Activated CD8-positive, alpha-beta T cell treated with anti-CD3 and anti-CD28 coated beads for 36 hours (primary cell): ENCODE measurements around the gene QRSL1. TPM values are rescaled to one million over a fixed set of nuclear protein-coding genes. Genes with fewer than 3 reads are reported as not detected.

ENCODE experiments used
- ATAC-seq: fragments of 200-7000 bp; cut with Tn5 transposase; one replicate; pipeline ENCODE4 v1.10.0; 2021; ENCODE audit warnings: mild to moderate bottlenecking, moderate library complexity
- CTCF ChIA-PET: fragments of 350-600 bp; sonication (Branson Sonifier 250); formaldehyde crosslinking; loops from one replicate; lab custom pipeline; 2021; ENCODE audit warnings: antibody characterized with exemption; lab: Charles Lee
- POLR2A ChIA-PET: fragments of 350-600 bp; sonication (Branson Sonifier 250); formaldehyde crosslinking; loops from one replicate; lab custom pipeline; 2021; ENCODE audit warnings: antibody characterized with exemption; lab: Charles Lee
- DNase-seq: peaks from one replicate; pipeline ENCODE4 v3.0.0-alpha.2; 2020
- H3K27ac Mint-ChIP-seq: one replicate; pipeline ENCODE4 v1.8.0; 2021; ENCODE audit warnings: mild to moderate bottlenecking, mixed read lengths
- H3K27me3 Mint-ChIP-seq: one replicate; pipeline ENCODE4 v1.8.0; 2021; ENCODE audit warnings: mixed read lengths
- H3K36me3 Mint-ChIP-seq: one replicate; pipeline ENCODE4 v1.8.0; 2021; ENCODE audit warnings: low read depth, mixed read lengths
- H3K4me1 Mint-ChIP-seq: one replicate; pipeline ENCODE4 v1.8.0; 2021; ENCODE audit warnings: low read depth, mixed read lengths
- H3K4me3 Mint-ChIP-seq: one replicate; pipeline ENCODE4 v1.8.0; 2021; ENCODE audit warnings: mild to moderate bottlenecking, moderate library complexity, mixed read lengths
- H3K9me3 Mint-ChIP-seq: one replicate; pipeline ENCODE4 v1.8.0; 2021; ENCODE audit warnings: mixed read lengths
- CTCF ChIP-seq: fragments of 200-600 bp; IDR thresholded peaks from one replicate; pipeline ENCODE4 v1.8.0; 2022; ENCODE audit warnings: antibody characterized with exemption, mild to moderate bottlenecking
- intact Hi-C: fragments of 100-400 bp; cut with micrococcal nuclease; formaldehyde crosslinking; loops from one replicate; pipeline ENCODE4 v1.10.0; 2022
- total RNA-seq, 2 experiments: library from RNA; stranded (reverse); gene quantifications; one replicate each; pipeline ENCODE4 v1.2.3, GENCODE V29; 2021

The QRSL1 gene
- total RNA-seq, 2 experiments from 2014 or later: 16.6 to 20.8 TPM

DNA sequence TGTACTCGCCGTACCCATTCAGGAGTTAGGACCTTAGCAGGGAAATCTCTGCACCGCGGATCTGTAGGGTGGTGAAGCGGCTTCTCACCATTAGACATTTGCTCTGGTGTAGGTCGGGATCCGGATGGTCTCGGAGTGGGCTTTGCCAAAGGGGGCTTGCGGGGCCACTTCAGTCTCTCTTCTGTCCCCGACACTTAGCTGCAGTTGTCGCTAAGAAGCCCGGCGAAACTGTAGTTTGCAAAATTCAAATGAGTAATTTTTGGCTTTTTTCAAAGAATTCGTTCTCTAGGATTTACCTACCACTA is 433 bp downstream of the QRSL1 start:
- no peaks in the 10 kb centered on the region for H3K27me3 Mint-ChIP-seq
- intact Hi-C loops: no loop called here

DNA sequence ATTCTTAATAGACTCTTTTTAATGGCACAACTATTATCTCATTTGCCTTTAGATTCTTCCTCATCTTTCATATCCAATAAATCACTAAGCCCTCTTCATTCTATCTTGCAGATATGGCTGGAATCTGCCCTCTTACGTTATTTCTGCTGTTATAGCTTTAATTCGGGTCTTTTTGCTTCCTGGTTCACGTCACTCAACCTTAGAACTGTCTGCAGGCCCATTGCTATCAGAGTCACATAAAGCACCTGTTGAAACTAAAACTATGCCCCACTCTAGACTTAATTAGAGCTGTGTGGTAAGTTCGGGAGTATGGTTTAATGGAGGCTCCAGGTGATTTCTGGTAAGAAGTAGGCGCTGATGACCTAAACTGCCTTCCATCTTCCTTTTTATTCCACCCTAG is 988 bp downstream of the QRSL1 start:
- CTCF ChIA-PET: interaction anchor here (0.6 to 1.4 kb wide), 3 partner anchors 11 to 349 kb away, joined by 3 to 4 read pairs (median 3); no protein-coding TSS in a partner anchor
- POLR2A ChIA-PET: interaction anchor here (0.7 to 1.1 kb wide), 3 partner anchors 25 to 1061 kb away, joined by 3 read pairs; no protein-coding TSS in a partner anchor
- intact Hi-C loops: no loop called here
- Mint-ChIP-seq H3K27ac (peak overlapping the region; percentile 95), H3K4me3 (peak overlapping the region; percentile 89), H3K27me3 (no peaks in the 10 kb centered on the region), H3K36me3 (peaks cover 11% of the 10 kb centered on the region), H3K9me3 (no peaks in the 10 kb centered on the region), H3K4me1 (peaks cover 44% of the 10 kb centered on the region)
- TF ChIP-seq CTCF: no peak
- ATAC-seq (no peak), DNase-seq (no peak)

More for the DNA sequence above, 433 bp downstream of the QRSL1 start:
- ATAC-seq (no peak), DNase-seq (no peak)
- peaks cover 9% of the 10 kb centered on the region for H3K36me3 Mint-ChIP-seq
- peak overlapping the region; percentile 89 for H3K4me3 Mint-ChIP-seq
- ChIA-PET CTCF (interaction anchor here (0.9 to 1.4 kb wide), 2 partner anchors 11 to 350 kb away, joined by 3 to 4 read pairs; no protein-coding TSS in a partner anchor), POLR2A (interaction anchor here (0.7 to 1.1 kb wide), 2 partner anchors 47 to 1061 kb away, joined by 3 read pairs; no protein-coding TSS in a partner anchor)
- no peaks in the 10 kb centered on the region for H3K9me3 Mint-ChIP-seq
- no peak for TF ChIP-seq CTCF
- peaks cover 38% of the 10 kb centered on the region for H3K4me1 Mint-ChIP-seq
- peak overlapping the region; percentile 95 for H3K27ac Mint-ChIP-seq

GRCh38 chr6:106631346-106631745 is 2.0 kb downstream of the QRSL1 start:
- Mint-ChIP-seq H3K27me3 (no peaks in the 10 kb centered on the region), H3K4me1 (peaks cover 41% of the 10 kb centered on the region), H3K36me3 (peaks cover 11% of the 10 kb centered on the region), H3K27ac (no peak overlapping the region), H3K9me3 (no peaks in the 10 kb centered on the region), H3K4me3 (no peak overlapping the region)
- POLR2A ChIA-PET: no interaction called here
- no peak for TF ChIP-seq CTCF
- ATAC-seq (no peak), DNase-seq (no peak)
- intact Hi-C loops: no loop called here
- CTCF ChIA-PET: no interaction called here

- Mint-ChIP-seq H3K4me3 (no peak overlapping the region), H3K27ac (no peak overlapping the region), H3K36me3 (peaks cover 14% of the 10 kb centered on the region), H3K4me1 (peaks cover 48% of the 10 kb centered on the region), H3K9me3 (no peaks in the 10 kb centered on the region), H3K27me3 (no peaks in the 10 kb centered on the region)
- ChIA-PET POLR2A (interaction anchor here (1.5 kb wide), 1 partner anchor 186 kb away, joined by 3 read pairs; no protein-coding TSS in a partner anchor), CTCF (interaction anchor here (1.6 kb wide), 1 partner anchor 26 kb away, joined by 6 read pairs; no protein-coding TSS in a partner anchor)
- TF ChIP-seq CTCF: no peak
- ATAC-seq (no peak), DNase-seq (no peak)
- intact Hi-C loops: no loop called here
Observed at GRCh38 chr6:106634565-106634964, 5.2 kb downstream of the QRSL1 start.

DNA sequence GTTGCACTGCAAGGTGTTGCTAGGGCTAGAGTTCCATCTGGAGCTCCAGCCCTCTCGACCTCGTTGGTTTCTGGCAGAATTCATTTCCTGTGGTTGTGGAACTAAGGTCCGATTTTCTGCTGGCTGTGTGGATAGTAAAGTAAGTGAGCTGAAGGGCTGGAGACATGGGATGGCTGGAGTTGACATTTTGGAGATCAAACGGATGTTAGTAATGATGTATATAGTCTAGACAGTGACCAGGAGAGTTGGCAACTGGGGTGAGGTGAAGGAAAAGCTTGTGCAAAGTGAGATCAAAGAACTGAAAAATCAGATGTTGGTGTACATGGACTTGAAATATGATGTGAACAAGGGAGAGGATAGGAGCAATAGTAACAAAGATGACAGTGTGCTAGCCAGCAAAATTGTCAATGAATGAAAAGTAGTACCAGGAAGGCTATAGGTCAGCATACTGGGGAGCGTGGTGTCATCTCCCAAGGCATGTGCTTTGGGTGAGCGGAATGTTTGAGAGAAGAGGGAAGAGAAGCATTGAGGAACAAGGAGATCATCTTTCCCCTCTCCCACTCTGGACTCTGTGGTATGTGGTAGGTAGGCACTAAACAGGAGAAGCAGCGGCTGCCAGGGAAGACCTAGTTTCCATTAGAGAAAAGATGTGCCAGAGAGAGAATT is 7.8 kb downstream of the QRSL1 start:
- Mint-ChIP-seq H3K27me3 (no peaks in the 10 kb centered on the region), H3K4me3 (no peak overlapping the region), H3K4me1 (peaks cover 34% of the 10 kb centered on the region), H3K27ac (peak overlapping the region; percentile 2), H3K36me3 (peaks cover 11% of the 10 kb centered on the region), H3K9me3 (no peaks in the 10 kb centered on the region)
- ATAC-seq (no peak), DNase-seq (no peak)
- TF ChIP-seq CTCF: no peak
- intact Hi-C loops: no loop called here
- ChIA-PET POLR2A (interaction anchor here (0.6 kb wide), 1 partner anchor 10 kb away, joined by 3 read pairs; no protein-coding TSS in a partner anchor), CTCF (interaction anchor here (0.8 to 1.7 kb wide), 4 partner anchors 10 to 361 kb away, joined by 3 to 4 read pairs (median 4); no protein-coding TSS in a partner anchor)
